Kasumi-1 (cell line): Measurements from ENCODE around the gene SLC48A1.
A peak's percentile ranks its signal among the peaks of the same experiment; 100 is the strongest.

Experiments
- DNase-seq, 2 experiments: peaks; one replicate each; lab custom pipeline; 2025; lab: John Stamatoyannopoulos, UW

Gene SLC48A1

DNA sequence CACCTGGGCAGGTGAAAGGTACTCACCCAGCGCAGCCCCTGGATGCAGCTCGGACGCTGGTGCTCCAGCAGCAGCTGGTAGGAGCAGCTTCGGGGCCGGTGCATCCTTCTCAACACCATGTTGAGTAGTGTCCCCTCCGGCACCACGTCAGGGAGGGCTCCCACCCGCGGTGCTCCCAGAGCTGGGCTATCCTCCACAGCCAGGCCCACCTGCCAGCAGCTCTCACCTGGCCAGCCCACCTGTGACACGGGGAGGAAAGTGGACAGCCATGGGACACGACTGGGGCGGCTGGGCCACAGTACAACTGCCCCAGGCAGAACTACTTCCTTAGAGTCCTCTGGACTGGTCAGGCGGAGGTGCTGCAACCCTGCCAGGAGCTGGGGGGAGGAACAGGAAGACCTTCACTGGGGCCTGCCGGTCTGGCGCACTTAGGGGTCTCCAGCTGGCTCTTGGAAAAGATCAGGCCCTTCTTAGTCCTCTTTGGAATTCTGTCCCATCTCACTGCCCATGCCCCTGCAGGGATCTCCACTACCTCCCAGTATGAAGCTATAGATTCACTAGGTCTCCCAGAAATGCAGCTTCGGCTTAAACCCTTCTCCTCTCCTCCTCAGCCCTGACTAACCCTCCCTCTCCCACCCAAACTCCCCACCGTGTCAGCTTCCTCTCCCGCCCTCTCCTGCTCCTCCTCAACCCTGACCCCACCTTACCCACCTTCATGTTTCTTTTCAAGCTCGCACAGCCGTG is 15.0 kb upstream of the SLC48A1 start:
- DNase-seq, result peak in 1 of 2 experiments; percentile 12

DNA sequence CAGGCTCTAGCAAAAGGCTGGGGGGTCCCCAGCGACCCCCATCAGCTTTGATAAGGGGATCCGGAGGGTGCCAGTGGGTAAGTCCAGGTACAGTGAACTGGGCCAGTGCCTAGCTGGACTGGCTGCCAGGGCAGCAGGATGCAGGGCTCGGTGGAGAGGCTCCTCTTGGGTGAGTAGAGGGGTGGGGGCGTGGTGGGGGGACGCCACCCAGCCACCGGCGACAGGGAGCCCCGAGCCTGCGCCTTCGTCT is 14.5 kb upstream of the SLC48A1 start:
- no peak for DNase-seq

DNA sequence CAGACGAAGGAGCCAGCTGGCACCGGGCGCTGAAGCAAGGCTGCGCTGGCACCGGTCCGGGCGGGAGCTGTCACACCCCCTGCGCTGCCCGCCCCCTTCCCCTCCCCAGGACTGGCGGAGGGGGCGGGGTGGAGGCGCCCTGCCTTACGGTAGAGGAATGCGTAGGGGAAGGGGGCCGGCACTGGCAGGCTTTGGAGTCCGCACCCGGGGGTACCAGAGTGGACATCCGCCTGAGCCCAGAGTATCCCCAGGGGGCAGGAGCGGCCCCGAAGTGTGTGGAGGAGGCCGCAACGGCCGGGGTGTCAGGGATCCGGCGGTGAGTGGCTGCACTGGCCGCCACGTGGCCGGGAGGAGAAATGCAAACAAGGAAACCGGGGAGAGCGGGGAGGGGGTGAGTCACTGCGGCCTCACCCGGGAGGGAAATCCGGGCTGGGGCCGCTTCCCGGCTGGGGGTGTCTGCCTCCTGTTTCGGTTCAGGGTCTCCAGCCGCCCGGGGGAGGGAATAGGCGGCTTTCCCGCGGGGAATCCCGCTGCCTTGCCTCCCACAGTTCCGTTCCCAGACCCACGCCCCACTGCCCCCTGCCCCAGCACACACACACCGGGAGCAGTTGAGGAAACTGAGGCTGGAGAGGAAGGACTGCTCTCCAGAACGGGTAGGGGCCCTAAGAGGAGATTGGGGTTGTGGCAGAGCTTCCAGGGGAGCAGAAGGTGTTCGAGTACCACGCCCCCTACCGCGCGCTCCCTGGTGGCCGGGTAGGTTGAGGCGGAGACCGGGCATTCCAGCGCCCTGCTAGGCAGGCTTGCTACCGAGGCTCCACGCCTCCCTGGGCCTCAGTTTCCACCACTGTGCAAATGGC is 14.0 kb upstream of the SLC48A1 start, which contains the start of gene RAPGEF3:
Gene RAPGEF3, minus strand, starts transcription at position 47 of the 857 bp plus-strand sequence. CDS start 324 bp downstream, outside the sequence.
- DNase-seq, result peak; percentile 76 to 79

DNA sequence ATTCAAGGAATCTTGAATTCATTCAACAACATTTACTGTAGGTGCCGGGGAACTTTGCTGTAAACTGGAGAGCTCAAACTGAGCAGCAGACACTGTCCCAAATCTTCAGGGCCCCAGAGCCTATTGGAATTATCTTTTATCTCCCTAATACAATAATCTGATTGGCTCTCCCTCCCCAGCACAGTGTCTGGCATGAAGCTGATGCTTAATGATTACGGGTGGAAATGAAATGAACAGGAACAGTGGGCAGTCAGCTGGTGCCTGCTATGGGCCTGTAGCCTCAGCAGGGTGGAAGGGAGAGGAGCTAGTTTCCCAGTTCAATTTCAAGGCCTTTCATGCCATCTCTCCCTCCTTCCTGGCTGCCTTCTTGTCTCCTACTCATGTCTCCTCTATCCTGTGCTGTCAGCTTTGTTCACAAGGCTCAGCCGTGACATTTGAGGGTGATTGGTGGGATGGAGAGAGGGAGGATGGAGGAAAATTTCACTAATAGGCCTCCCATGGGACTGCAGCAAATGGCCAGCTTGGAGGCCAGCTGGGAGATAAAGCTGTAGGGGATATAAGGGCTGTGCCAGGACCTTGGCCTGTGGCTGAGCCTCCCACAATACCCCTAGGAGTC is 10.1 kb upstream of the SLC48A1 start:
- DNase-seq, result no peak

DNA sequence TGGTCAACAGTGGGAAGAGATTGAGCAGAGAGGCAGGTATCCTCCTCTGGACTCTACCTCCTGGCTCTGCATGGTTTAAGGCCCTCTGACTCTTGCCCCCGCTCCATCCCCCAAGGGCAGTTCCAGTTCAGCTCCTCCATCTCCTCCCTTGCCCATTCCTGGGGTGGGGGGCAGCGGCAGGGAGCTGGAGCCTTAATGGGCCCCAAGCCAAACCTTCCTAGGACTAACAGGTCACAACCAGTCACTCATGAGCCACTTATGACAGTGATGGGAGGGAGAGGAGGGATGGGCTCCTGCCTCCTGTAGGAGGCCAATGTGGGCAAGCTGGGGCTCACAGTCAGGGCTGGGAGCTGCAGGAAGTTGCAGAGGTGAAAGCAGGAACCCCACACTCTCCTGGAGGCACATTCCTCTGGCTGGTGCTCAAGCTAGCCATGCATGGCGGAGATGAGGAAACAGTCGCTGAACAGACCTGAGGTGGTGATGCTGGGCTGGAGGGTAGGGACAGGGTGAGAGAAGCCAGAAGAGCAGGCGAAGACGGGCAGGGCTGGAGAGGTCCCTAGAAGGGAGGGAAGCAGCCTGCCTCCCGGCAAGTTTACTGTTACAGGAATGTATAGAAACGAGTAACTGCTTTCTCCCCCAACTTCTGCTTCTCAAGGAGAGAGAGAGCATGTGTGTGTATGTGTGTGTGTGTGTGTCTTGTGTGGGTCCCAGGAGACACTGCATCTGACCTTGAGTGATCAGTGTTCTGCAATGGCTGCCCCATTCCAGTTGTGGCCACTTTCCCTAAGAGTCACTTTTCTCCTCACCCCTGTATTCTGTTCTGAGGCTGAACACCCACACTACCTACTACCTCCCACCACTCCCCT is 9.3 kb upstream of the SLC48A1 start:
- peak; percentile 65 to 68 for DNase-seq

DNA sequence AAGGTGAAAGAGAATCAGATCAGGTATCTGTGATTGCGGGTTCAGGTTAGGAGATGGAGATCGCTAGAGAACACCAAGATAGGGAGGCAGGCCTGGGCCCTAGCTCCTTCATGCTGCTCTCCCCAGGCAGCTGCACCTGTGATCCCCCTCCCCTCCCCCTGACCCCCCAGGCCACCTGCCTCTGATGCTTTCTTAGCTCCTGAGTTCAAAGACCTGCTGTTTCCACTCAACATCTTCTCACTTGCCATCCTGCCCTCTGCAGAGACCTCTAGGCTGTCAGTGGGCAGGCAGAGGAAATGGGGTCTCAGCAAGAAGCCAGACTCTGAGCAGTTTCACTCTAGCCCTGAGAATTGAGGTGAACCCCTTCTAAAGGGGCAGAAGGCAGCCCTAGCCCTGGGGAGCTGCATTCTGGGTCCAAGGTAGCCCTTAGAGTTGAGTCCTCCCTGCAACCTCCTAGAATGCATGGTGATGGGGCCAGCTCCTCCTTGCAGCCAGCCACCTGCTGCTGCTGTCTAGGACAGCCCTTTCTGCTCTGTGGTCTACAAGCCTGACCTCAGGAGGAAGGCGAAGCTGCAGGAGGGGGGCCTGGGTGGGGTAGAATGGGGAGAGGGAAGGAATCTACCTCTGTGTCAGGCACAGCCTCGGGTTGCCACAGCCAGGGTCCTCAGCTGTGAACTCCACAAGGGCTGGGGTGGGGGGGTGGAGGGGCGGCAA is 6.4 kb upstream of the SLC48A1 start:
- DNase-seq, result no peak

DNA sequence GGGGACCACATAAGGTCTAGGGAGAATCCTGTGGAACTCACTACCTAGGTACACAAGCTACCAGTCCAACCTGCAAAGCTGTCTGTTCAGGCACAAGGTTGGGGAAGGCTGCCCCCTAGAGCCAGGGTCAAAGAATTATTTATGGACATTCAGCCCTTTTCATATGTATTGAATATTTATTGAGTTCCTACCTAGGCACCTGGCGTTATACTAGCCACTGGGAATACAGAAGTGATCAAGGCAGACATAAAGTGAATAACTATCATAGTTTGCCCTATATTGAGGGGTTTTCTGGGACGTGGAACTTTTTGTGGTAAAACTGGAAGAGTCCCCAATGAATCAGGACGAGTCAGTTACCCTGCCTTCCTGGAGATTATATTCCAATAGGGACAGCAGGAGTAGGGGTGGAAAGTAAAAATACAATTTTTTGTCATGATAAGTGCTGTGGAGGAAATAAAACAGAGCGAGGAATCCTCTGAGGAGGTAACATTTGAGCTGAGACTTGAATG is 5.8 kb upstream of the SLC48A1 start:
- DNase-seq, result peak; percentile 50 to 74

DNA sequence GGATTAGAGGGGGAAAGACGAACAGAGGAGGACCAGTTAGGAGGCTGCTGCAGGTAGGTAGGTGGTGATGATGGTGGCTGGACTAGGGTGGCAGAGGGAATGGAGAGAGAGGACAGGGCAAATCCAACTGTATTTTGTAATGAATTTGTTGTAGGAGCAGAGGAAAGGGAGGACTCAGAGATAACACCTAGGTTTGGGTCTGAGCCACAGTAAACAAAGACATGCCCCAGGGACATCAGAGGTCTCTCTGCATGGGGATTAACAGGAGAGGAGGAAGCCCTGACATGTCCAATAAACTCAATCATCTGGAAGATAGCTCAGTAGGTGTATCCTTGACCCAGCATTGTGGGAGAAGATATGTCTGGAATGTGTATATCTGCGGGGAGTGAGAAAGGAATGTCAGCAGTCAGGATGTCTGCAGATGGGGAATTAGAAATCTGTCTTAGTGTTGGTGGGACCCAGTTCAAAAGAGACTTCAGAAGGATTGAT is 4.7 kb upstream of the SLC48A1 start:
- DNase-seq, result no peak

DNA sequence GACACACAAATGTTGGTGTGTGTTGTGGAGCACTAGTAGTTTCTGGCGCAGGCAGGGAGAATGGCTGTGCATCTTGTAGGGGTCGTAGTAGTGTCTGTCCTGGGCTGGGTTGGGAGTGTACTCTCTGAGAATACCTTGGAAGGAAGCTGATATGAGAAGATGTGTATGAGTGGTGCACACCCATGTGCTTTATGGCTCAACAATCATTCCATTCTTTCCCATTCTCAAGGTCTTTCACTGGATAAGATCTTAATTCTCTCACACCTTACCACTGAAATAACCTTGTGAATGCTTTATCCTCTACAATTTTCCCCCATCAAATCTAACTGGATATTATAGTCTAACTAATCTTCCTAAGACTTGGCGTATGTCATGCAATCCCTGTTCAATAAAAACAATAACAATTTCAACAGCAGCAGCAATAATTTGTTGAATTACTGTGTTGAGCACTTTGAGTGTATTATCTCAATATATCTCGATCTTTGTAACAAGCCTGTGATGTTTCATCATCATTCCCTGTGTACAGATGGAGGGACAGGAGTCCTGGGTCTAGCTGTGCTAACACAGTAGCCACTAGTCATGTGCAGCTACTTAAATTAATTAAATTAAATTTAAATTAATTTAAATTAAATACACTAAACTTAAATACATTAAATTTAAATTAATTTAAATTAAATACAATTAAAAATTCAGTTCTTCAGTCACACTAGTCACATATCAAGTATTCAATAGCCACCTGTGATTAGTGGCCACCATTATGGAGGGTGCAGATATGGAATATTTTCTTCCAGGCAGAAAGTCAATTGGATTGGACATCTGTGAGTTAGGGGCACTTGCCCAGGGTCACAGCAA is 3.6 kb upstream of the SLC48A1 start:
- DNase-seq, result no peak

DNA sequence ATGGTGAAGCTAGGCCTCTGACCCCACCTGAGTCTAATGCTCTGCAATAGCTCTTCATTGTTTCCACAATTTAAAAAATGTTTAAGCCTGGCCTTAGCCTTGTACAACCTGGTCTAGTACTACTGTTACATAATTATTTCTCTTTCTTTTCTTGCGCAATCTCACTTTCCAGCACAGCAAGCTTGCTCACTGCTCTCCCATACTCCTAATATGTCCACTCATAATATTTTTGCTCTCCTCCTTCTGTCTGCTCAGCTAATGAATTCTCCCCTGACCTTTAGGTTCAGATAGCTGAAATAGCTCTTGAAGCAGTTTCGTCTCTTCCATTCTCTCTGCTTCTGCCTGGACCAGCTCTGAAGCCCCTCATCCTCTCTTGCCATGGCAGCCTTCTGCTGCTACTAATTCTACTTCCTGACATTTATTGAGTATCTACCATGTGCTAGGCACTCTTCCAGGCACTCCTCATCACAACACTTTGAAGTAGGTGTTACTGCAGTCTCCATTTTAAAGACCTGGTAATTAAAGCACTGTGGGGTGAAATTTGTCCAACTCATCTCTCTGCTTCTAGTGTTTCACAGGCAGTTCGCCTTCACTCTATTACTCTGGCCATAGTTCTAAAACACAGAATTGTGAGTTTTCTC is 2.8 kb upstream of the SLC48A1 start:
- peak in 1 of 2 experiments; percentile 41 for DNase-seq

DNA sequence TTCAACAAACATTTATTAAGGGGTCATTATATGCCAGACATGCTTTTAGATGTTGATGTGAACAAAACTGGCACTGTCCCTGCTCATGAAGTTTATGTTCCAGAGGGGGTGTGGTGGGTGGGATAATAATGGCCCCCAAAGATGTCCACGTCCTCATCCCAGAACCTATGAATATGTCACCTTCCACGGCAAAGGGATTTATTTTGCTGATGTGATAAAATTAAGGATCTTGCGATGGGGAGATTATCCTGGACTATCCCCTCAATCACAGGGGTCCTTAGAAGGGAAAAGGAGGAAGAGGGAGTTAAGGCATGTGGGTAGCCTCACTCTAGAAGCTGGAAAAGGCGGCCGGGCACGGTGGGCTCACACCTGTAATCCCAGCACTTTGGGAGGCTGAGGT is 1.7 kb upstream of the SLC48A1 start:
- DNase-seq, result no peak

DNA sequence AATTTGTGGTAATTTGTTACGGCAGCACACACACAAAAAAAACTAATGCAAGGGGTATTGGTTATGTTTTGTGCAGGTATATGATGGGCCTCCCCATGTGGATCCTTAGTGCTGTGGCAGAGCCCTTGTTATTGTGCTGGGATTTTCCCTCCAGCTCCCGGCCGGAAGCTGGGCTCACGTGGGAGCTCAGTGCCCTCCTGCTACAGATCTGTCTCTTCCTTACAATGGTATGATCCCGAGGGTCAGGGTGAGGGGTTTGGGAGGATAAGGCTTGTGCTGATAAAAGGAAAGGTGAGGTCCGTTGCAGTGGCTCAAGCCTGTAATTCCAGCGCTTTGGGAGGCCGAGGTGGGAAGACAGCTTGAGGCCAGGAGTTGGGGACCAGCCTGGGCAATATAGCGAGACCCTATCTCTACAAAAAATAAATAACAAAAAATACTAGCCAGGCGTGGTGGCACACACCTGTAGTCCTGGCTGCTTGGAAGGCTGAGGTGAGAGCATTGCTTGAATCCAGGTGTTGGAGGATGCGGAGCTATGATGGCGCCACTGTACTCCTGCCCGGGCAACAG is 861 bp upstream of the SLC48A1 start:
- DNase-seq, result no peak

DNA sequence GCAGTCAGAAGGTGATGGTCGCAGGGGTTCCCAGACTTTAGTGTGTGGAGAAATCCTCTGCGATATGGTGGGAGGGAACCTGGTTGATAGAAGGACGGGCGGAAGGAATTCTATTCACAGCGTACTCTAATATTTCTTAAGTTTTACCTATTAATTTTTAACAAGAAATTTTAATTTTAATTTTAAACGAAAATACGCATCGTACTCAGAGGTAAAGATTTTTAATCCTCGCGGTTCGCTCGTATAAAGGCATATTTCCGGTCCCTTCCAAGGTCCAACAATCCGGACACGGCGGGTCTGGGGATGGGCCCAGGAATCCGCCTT is 338 bp upstream of the SLC48A1 start:
- no peak for DNase-seq

DNA sequence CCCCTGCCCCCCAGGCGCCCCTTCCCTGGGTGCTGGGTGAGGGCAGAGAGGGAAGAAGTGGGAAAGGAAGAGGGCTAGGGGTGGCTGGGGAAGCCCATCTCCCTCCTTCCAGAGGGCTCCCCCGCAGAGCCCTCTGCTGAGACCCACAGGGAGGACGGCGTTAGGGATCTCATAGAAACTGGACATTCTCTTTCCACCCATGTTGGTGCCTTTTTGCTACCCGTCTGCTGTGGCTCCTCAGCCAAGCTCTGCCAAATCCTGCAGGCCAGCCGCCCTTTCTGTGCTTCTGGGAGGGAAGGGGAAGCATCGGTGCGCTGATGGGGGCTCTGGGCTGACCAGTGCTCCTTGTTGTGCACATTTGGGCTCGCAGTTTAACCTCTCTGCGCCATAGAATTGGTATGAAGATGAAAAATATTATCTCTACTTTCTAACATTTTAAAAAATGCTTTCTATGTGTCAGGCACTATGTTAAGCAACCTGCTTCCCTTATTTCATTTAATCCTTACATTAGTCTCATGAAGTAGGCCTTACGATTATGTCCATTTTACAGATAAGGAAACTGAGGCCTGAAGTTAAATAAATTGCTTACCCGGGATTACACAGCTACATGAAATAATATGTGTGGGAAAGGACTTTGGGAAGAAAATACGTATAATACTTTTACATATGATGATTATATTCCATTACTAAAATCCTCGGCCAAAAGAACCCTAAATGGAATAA is 981 bp downstream of the SLC48A1 start:
- no peak for DNase-seq

DNA sequence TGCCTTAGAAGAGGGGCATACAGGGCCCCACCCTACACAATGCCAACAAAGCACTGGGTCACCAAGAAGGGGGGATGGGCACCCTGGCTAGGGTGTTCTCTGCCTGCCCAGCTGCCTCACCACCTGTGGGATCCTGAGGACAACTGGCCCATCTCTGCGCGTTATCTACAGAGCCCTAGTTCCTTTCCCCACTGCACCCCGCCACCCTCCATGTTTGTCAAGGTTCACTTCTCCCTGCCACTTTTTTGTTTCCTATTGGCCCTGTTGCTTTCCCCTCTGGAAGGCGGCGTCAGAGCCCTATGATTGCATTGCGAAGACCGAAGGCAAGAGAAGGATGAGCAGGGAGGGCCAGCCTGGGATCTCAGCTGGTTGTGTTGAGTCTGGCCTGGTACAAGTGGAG is 1.6 kb downstream of the SLC48A1 start:
- no peak for DNase-seq

DNA sequence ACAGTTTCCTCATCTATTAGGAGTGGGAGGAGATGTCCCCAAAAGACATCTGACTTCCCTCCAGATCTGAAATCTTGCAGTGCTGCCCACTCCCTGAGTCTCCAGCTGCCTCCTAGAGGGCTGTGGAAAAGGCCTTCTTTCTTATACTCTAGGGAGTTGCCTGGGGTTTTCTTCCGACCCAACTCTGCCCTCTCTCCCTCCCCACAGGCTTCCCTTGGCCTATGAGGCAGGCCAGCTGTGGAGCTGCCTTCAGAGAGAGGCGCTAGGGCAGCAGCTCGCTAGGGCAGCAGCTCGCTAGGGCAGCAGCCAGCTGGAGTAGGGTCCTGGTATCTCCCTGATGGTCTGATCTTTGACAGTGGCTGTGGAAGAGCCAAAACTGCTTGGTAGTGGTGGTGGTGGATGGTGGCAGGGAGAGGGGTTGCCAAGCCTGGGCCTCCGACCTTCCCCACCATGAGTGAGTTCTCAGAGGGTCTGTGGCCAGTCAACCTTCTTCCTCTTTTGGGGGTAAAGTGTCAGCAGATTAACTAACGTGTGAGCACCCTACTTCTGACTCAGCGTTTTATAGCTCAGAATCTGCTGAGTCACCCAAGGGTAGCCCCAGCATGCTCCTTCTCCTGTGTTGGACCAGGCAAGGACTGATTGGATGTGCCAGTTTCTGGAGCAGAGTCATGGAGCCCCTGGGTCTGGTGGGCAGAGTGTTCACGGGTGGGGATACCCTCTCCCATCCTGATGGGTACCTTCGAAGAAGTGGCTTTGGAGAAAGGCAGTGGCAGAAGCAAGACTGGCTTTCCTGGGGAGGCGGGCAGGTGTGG is 2.3 kb downstream of the SLC48A1 start:
- peak; percentile 85 to 87 for DNase-seq

DNA sequence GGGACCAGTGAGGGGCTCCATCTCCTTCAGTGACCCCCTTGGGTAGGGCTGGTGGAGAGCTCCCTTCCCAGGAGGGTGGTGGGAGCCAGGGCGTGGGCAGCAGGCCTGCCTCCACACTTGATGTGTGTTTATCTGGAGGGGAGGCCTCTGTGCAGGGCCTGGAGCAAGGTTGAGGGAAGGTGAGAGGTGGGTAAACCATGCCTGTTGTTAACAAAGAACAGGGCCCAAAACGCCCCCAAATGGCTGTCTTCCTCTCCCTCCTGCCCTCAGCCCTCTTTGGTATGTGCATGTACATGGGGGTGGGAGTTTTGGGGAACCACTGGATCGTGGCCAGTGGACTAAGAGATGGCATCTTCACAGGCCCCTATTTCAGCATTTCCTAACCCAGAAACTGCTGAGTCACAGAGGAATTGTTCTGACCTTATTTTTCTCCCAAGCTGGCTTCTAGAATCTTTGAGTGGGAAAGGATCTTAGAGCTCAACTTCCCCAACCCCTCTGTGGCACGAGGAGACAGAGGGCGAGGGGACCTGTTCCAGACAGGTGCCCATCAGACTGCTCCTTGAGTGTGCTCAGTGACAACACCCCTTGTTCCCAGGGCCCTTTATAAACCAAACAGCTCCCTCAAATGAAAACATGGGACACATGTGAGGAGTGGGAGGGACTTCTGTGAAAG is 3.6 kb downstream of the SLC48A1 start:
- DNase-seq, result no peak
